B cell (primary cell): ENCODE measurements around the gene ATF1.
"Not testable (repeated sequence)": the region's sequence is repeated elsewhere in the genome, so short reads cannot be mapped to it uniquely, and the experiment has no call there.

ENCODE experiments used
- EZH2 ChIP-seq: IDR thresholded peaks from 2 replicates; pipeline ENCODE4 v1.6.1; 2012; ENCODE audit warnings: borderline replicate concordance, low read depth, mild to moderate bottlenecking, moderate library complexity, low read length; ENCODE audit not compliant: insufficient read depth, poor library complexity, severe bottlenecking
- TF ChIP-seq, protein P1 (sequence below): fragments of 200-600 bp; IDR thresholded peaks from one replicate; pipeline ENCODE4 v1.8.0; 2022; ENCODE audit warnings: antibody characterized with exemption, mild to moderate bottlenecking

DNA sequence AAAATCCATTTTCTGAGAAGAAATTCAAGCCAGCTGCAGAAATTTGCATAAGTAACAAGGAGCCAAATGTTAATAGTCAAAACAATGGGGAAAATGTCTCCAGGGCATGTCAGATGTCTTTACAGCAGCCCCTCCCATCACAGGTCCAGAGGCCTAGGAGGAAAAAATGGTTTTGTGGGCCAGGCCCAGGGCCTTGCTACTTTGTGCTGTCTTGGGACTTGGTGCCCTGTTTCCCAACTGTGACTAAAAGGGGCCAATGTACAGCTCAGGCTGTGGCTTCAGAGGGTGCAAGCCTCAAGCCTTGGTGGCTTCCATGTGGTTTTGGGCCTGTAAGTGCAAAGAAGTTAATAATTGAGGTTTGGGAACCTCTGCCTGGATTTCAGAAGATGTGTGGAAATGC is 69.9 kb downstream of the ATF1 start:
- TF ChIP-seq, protein P1, sequence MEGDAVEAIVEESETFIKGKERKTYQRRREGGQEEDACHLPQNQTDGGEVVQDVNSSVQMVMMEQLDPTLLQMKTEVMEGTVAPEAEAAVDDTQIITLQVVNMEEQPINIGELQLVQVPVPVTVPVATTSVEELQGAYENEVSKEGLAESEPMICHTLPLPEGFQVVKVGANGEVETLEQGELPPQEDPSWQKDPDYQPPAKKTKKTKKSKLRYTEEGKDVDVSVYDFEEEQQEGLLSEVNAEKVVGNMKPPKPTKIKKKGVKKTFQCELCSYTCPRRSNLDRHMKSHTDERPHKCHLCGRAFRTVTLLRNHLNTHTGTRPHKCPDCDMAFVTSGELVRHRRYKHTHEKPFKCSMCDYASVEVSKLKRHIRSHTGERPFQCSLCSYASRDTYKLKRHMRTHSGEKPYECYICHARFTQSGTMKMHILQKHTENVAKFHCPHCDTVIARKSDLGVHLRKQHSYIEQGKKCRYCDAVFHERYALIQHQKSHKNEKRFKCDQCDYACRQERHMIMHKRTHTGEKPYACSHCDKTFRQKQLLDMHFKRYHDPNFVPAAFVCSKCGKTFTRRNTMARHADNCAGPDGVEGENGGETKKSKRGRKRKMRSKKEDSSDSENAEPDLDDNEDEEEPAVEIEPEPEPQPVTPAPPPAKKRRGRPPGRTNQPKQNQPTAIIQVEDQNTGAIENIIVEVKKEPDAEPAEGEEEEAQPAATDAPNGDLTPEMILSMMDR, result not testable (repeated sequence)
- TF ChIP-seq EZH2, result not testable (repeated sequence)
